ENCODE measurements around the gene CELA1.

The CELA1 gene

GRCh38 chr12:51374361-51374760, 27.9 kb upstream of the CELA1 start:
- no peak for DNase-seq (ENCODE audit: insufficient read length, low spot score)
- no peak for FAIRE-seq
- no peak for TF ChIP-seq CTCF (IDR thresholded peaks at IDR 0.05; ENCODE audit: insufficient read depth, missing control alignments)

- no peak for TF ChIP-seq CTCF (IDR thresholded peaks at IDR 0.05; ENCODE audit: insufficient read depth, missing control alignments)
- DNase-seq (ENCODE audit: insufficient read length, low spot score): no peak
- FAIRE-seq: no peak
Measured at GRCh38 chr12:51373187-51373586, 26.7 kb upstream of the CELA1 start.

GRCh38 chr12:51372021-51372420, 25.5 kb upstream of the CELA1 start:
- DNase-seq (ENCODE audit: insufficient read length, low spot score): no peak

GRCh38 chr12:51371295-51371953, 24.9 kb upstream of the CELA1 start:
- DNase-seq (ENCODE audit: insufficient read length, low spot score): no peak
- FAIRE-seq: no peak
- no peak for TF ChIP-seq CTCF (IDR thresholded peaks at IDR 0.05; ENCODE audit: insufficient read depth, missing control alignments)

More at GRCh38 chr12:51372021-51372420, 25.5 kb upstream of the CELA1 start:
- FAIRE-seq: no peak
- no peak for TF ChIP-seq CTCF (IDR thresholded peaks at IDR 0.05; ENCODE audit: insufficient read depth, missing control alignments)

GRCh38 chr12:51370667-51371066, 24.2 kb upstream of the CELA1 start:
- no peak for TF ChIP-seq CTCF (IDR thresholded peaks at IDR 0.05; ENCODE audit: insufficient read depth, missing control alignments)
- DNase-seq (ENCODE audit: insufficient read length, low spot score): no peak
- FAIRE-seq: no peak

- TF ChIP-seq CTCF (IDR thresholded peaks at IDR 0.05; ENCODE audit: insufficient read depth, missing control alignments): no peak
- DNase-seq (ENCODE audit: insufficient read length, low spot score): no peak
- no peak for FAIRE-seq
Measured at GRCh38 chr12:51369581-51369980, 23.1 kb upstream of the CELA1 start.

GRCh38 chr12:51368640-51369517, 22.4 kb upstream of the CELA1 start:
- no peak for DNase-seq (ENCODE audit: insufficient read length, low spot score)
- no peak for FAIRE-seq
- TF ChIP-seq CTCF (IDR thresholded peaks at IDR 0.05; ENCODE audit: insufficient read depth, missing control alignments): no peak

Data from D721Med (cell line).